ENCODE data around the gene HBG2.
"Not testable (repeated sequence)": the region's sequence is repeated elsewhere in the genome, so short reads cannot be mapped to it uniquely, and the experiment has no call there.

The HBG2 gene

DNA sequence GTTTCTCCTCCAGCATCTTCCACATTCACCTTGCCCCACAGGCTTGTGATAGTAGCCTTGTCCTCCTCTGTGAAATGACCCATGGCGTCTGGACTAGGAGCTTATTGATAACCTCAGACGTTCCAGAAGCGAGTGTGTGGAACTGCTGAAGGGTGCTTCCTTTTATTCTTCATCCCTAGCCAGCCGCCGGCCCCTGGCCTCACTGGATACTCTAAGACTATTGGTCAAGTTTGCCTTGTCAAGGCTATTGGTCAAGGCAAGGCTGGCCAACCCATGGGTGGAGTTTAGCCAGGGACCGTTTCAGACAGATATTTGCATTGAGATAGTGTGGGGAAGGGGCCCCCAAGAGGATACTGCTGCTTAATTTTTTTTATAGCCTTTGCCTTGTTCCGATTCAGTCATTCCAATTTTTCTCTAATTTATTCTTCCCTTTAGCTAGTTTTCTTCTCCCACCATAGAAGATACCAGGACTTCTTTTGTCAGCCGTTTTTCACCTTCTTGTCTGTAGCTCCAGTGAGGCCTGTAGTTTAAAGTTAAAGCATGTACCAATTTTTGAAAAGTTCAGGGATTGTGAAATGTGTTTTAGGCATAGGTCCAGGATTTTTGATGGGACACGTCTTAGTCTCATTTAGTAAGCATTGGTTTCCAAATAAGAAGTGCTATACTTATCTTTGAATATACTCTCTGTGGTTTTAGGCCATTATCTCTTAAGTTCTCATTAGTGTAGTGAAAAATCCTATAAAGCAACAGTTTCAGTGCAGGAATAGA lies at the start of gene HBG2:
TSS of gene HBG2 (minus strand) at position 136 of the 768 bp plus-strand sequence. CDS start at position 83, 53 bp downstream.
- not testable (repeated sequence) for H3K27ac ChIP-seq (ENCODE audit: low read length); DNase-seq; H3K4me1 ChIP-seq (ENCODE audit: low read length); H3K9me3 ChIP-seq (replicated peaks; ENCODE audit: insufficient read depth, low read length); H3K9ac ChIP-seq (ENCODE audit: low read length); H3K79me2 ChIP-seq (ENCODE audit: low read length); H3K9me2 ChIP-seq (replicated peaks; ENCODE audit: insufficient read depth, low read length); H3K4me3 ChIP-seq (ENCODE audit: low read length); H2AFZ ChIP-seq (ENCODE audit: low read length); H3K36me3 ChIP-seq (replicated peaks; ENCODE audit: insufficient read depth, low read length); H3F3A ChIP-seq (ENCODE audit: insufficient read depth, low read length); H3K27me3 ChIP-seq (replicated peaks; ENCODE audit: insufficient read depth, low read length); H3K4me2 ChIP-seq (ENCODE audit: low read depth, low read length); H4K20me1 ChIP-seq (ENCODE audit: insufficient read depth, low read length)

DNA sequence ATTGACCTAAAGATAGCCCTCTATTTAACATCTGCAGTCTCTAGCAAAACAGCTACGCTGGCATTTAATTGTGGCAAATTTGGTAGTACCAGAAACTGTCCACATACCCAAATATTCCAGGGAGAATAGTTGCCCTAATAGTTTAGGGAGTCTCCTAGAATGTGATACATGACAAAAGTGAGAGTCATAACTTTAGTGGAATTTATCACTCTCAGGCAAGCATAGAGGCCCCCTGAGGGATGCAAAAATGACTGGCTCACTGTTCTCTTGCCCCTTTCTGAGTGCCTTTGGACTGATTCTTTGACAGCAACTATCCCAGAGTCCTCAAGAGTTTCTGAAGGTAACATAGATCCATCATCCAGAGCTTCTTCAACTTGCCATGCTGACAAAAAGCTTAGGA lies 49.5 kb upstream of the HBG2 start:
- Histone ChIP-seq H3K79me2 (ENCODE audit: low read length) (no peaks in the 10 kb centered on the region), H3K4me3 (ENCODE audit: low read length) (no peak overlapping the region), H3K4me2 (ENCODE audit: low read depth, low read length) (no peak overlapping the region), H4K20me1 (ENCODE audit: insufficient read depth, low read length) (no peaks in the 10 kb centered on the region), H3K4me1 (ENCODE audit: low read length) (no peaks in the 10 kb centered on the region), H2AFZ (ENCODE audit: low read length) (no peak overlapping the region), H3K9me3 (replicated peaks; ENCODE audit: insufficient read depth, low read length) (no peaks in the 10 kb centered on the region), H3F3A (ENCODE audit: insufficient read depth, low read length) (no peaks in the 10 kb centered on the region), H3K9ac (ENCODE audit: low read length) (no peak overlapping the region), H3K27ac (ENCODE audit: low read length) (no peak overlapping the region), H3K9me2 (replicated peaks; ENCODE audit: insufficient read depth, low read length) (no peaks in the 10 kb centered on the region), H3K27me3 (replicated peaks; ENCODE audit: insufficient read depth, low read length) (no peaks in the 10 kb centered on the region), H3K36me3 (replicated peaks; ENCODE audit: insufficient read depth, low read length) (no peaks in the 10 kb centered on the region)
- TF ChIP-seq, protein P1, sequence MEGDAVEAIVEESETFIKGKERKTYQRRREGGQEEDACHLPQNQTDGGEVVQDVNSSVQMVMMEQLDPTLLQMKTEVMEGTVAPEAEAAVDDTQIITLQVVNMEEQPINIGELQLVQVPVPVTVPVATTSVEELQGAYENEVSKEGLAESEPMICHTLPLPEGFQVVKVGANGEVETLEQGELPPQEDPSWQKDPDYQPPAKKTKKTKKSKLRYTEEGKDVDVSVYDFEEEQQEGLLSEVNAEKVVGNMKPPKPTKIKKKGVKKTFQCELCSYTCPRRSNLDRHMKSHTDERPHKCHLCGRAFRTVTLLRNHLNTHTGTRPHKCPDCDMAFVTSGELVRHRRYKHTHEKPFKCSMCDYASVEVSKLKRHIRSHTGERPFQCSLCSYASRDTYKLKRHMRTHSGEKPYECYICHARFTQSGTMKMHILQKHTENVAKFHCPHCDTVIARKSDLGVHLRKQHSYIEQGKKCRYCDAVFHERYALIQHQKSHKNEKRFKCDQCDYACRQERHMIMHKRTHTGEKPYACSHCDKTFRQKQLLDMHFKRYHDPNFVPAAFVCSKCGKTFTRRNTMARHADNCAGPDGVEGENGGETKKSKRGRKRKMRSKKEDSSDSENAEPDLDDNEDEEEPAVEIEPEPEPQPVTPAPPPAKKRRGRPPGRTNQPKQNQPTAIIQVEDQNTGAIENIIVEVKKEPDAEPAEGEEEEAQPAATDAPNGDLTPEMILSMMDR (IDR thresholded peaks at IDR 0.05; ENCODE audit: low read length), result no peak
- TF ChIP-seq EZH2 (optimal IDR thresholded peaks at IDR 0.05; ENCODE audit: low read depth, low read length), result no peak
- TF ChIP-seq EZH2phosphoT487 (IDR thresholded peaks at IDR 0.05; ENCODE audit: low read length), result no peak
- no peak for DNase-seq

DNA sequence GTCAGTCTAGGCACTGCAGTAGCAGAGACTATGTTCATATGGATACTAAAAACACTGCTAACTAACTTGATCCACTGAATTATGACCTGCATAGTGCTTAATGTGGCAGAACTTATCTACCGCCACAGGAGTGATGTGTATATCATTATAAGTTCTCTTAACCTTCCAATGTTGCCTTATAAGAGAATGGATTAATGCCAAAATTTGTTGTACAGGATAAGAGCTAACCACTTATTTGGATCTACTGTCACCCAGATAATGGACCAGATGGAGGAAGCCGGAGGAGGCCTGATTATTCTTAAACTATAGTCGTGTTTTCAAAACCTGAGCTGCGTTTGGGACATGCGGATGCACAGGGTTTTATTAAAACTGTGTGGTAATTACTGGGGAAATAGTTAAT lies 49.0 kb upstream of the HBG2 start:
- no peaks in the 10 kb centered on the region for H3F3A ChIP-seq (ENCODE audit: insufficient read depth, low read length)
- H3K27ac ChIP-seq (ENCODE audit: low read length), result no peak overlapping the region
- no peaks in the 10 kb centered on the region for H3K36me3 ChIP-seq (replicated peaks; ENCODE audit: insufficient read depth, low read length)
- H3K4me3 ChIP-seq (ENCODE audit: low read length), result no peak overlapping the region
- H3K27me3 ChIP-seq (replicated peaks; ENCODE audit: insufficient read depth, low read length), result no peaks in the 10 kb centered on the region
- H3K9me2 ChIP-seq (replicated peaks; ENCODE audit: insufficient read depth, low read length), result no peaks in the 10 kb centered on the region
- H3K9me3 ChIP-seq (replicated peaks; ENCODE audit: insufficient read depth, low read length), result no peaks in the 10 kb centered on the region
- H4K20me1 ChIP-seq (ENCODE audit: insufficient read depth, low read length), result no peaks in the 10 kb centered on the region
- no peak overlapping the region for H3K9ac ChIP-seq (ENCODE audit: low read length)
- no peak overlapping the region for H2AFZ ChIP-seq (ENCODE audit: low read length)
- no peak overlapping the region for H3K4me2 ChIP-seq (ENCODE audit: low read depth, low read length)
- TF ChIP-seq EZH2phosphoT487 (IDR thresholded peaks at IDR 0.05; ENCODE audit: low read length), result no peak
- no peak for TF ChIP-seq EZH2 (optimal IDR thresholded peaks at IDR 0.05; ENCODE audit: low read depth, low read length)
- TF ChIP-seq, protein P1 (IDR thresholded peaks at IDR 0.05; ENCODE audit: low read length), result no peak
- no peak for DNase-seq
- H3K4me1 ChIP-seq (ENCODE audit: low read length), result no peaks in the 10 kb centered on the region
- H3K79me2 ChIP-seq (ENCODE audit: low read length), result no peaks in the 10 kb centered on the region

- H3K27me3 ChIP-seq (replicated peaks; ENCODE audit: insufficient read depth, low read length), result no peaks in the 10 kb centered on the region
- H3K4me3 ChIP-seq (ENCODE audit: low read length), result no peak within 1 kb of the TSS
- H3K4me2 ChIP-seq (ENCODE audit: low read depth, low read length), result no peak within 1 kb of the TSS
- H4K20me1 ChIP-seq (ENCODE audit: insufficient read depth, low read length), result no peaks in the 10 kb centered on the region
- no peak within 1 kb of the TSS for H3K27ac ChIP-seq (ENCODE audit: low read length)
- H3F3A ChIP-seq (ENCODE audit: insufficient read depth, low read length), result no peaks in the 10 kb centered on the region
- DNase-seq, result no peak
- H3K9me3 ChIP-seq (replicated peaks; ENCODE audit: insufficient read depth, low read length), result no peaks in the 10 kb centered on the region
- H3K9me2 ChIP-seq (replicated peaks; ENCODE audit: insufficient read depth, low read length), result no peaks in the 10 kb centered on the region
- TF ChIP-seq EZH2phosphoT487 (IDR thresholded peaks at IDR 0.05; ENCODE audit: low read length) (no peak), EZH2 (optimal IDR thresholded peaks at IDR 0.05; ENCODE audit: low read depth, low read length) (no peak)
- TF ChIP-seq, protein P1 (IDR thresholded peaks at IDR 0.05; ENCODE audit: low read length), result no peak
- H3K36me3 ChIP-seq (replicated peaks; ENCODE audit: insufficient read depth, low read length), result no peaks in the 10 kb centered on the region
- no peak within 1 kb of the TSS for H3K9ac ChIP-seq (ENCODE audit: low read length)
- no peaks in the 10 kb centered on the region for H3K79me2 ChIP-seq (ENCODE audit: low read length)
- H2AFZ ChIP-seq (ENCODE audit: low read length), result no peak within 1 kb of the TSS
- no peaks in the 10 kb centered on the region for H3K4me1 ChIP-seq (ENCODE audit: low read length)
Observed at GRCh38 chr11:5301846-5302245, 47.3 kb upstream of the HBG2 start, which contains the start of gene OR51B4. TSS of gene OR51B4 (minus strand) at chr11:5301946. CDS start at chr11:5301946, 0 bp downstream.
